MCF 10A (cell line): ENCODE results near the gene DGCR8. TPM values are rescaled to one million over a fixed set of nuclear protein-coding genes. Genes with fewer than 3 reads are reported as not detected.

Experiments used
- Bru-seq: library from RNA; stranded (reverse); fragments of 400-500 nt; gene quantifications from one replicate; lab custom pipeline; 2021; lab: Mats Ljungman, UMichigan
- BruChase-seq, 2 experiments: library from RNA; stranded (reverse); fragments of 400-500 nt; gene quantifications; one replicate each; lab custom pipeline; 2021; lab: Mats Ljungman, UMichigan
- BruUV-seq: library from RNA; stranded (reverse); fragments of 400-500 nt; replicated peaks from 2 replicates; lab custom pipeline; 2021; lab: Mats Ljungman, UMichigan
- CTCF ChIA-PET: fragments of 300-600 bp; sonication (Branson Sonifier 250); formaldehyde crosslinking; extraction: SDS; loops from one replicate; lab custom pipeline; 2021; ENCODE audit warnings: antibody characterized with exemption, inconsistent platforms; lab: Yijun Ruan, JAX
- POLR2A ChIA-PET: fragments of 300-600, 350-650 bp; sonication (Branson Sonifier 250); formaldehyde crosslinking; extraction: SDS; loops from one replicate; lab custom pipeline; 2020; ENCODE audit warnings: antibody characterized with exemption, inconsistent platforms; lab: Yijun Ruan, JAX
- DNase-seq: peaks from one replicate; pipeline ENCODE4 v3.0.0-alpha.2; 2018; ENCODE audit not compliant: unreplicated experiment
- H3K27ac Mint-ChIP-seq: one replicate; pipeline ENCODE4 v1.8.0; 2022; ENCODE audit warnings: mild to moderate bottlenecking, low read depth, mixed read lengths; ENCODE audit not compliant: unreplicated experiment
- H3K27me3 Mint-ChIP-seq: one replicate; pipeline ENCODE4 v1.8.0; 2022; ENCODE audit warnings: mixed read lengths; ENCODE audit not compliant: insufficient read depth, unreplicated experiment
- H3K36me3 Mint-ChIP-seq: one replicate; pipeline ENCODE4 v1.8.0; 2022; ENCODE audit warnings: mild to moderate bottlenecking, moderate library complexity, mixed read lengths; ENCODE audit not compliant: insufficient read depth, unreplicated experiment
- H3K4me1 Mint-ChIP-seq: one replicate; pipeline ENCODE4 v1.8.0; 2022; ENCODE audit warnings: mixed read lengths; ENCODE audit not compliant: insufficient read depth, unreplicated experiment
- H3K4me3 Mint-ChIP-seq: one replicate; pipeline ENCODE4 v1.8.0; 2022; ENCODE audit warnings: mild to moderate bottlenecking, moderate library complexity, mixed read lengths; ENCODE audit not compliant: unreplicated experiment
- H3K9me3 Mint-ChIP-seq: one replicate; pipeline ENCODE4 v1.8.0; 2022; ENCODE audit warnings: mixed read lengths; ENCODE audit not compliant: unreplicated experiment
- CTCF ChIP-seq: fragments of 200-600 bp; IDR thresholded peaks from one replicate; pipeline ENCODE4 v1.8.0; 2022; ENCODE audit warnings: antibody characterized with exemption, mild to moderate bottlenecking; ENCODE audit not compliant: unreplicated experiment
- intact Hi-C: fragments of 100-400 bp; cut with micrococcal nuclease; formaldehyde crosslinking; loops from 2 replicates; pipeline ENCODE4 v1.14.1; 2022
- long read RNA-seq: library from polyadenylated mRNA; stranded (forward); transcript quantifications from one replicate; pipeline ENCODE4 v2.0.0, GENCODE V29; 2022
- total RNA-seq: library from RNA; stranded (reverse); gene quantifications from 2 replicates; pipeline ENCODE4 v1.2.3, GENCODE V29; 2022

Gene DGCR8
- 40.8 and 49.1 TPM in 2 replicates for total RNA-seq
- Bru-seq, nascent RNA = percentile 75 among the genes with signal in this experiment
- percentile 82 among the genes with signal in this experiment for BruChase-seq, experiment 1, labeled RNA remaining after a 6-hour chase
- percentile 83 among the genes with signal in this experiment for BruChase-seq, experiment 2, labeled RNA remaining after a 2-hour chase
- long read RNA-seq, full-length matches to known transcripts = 15 of 25 reads
- long read RNA-seq, partial matches to known transcripts = 4 of 25 reads
- long read RNA-seq, other reads (novel, unspliced or antisense) = 6 of 25 reads

GRCh38 chr22:20079745-20080444, at the start of gene DGCR8:
DGCR8 (plus strand) TSS chr22:20080241; CDS start chr22:20085964, 5,723 bp downstream.
- H3K9me3 Mint-ChIP-seq = no peaks in the 10 kb centered on the region
- peak within 1 kb of the TSS; percentile 79 for H3K27ac Mint-ChIP-seq
- no TSS peak for BruUV-seq
- intact Hi-C loops = no loop called here
- peak within 1 kb of the TSS; percentile 92 for H3K4me3 Mint-ChIP-seq
- POLR2A ChIA-PET = interaction anchor here (0.6 to 1.6 kb wide), 11 partner anchors 10 to 648 kb away, joined by 3 to 8 read pairs (median 5); partner anchors contain the start of genes MRPL40, TANGO2 and TRMT2A
- CTCF ChIA-PET = no interaction called here
- peaks cover 29% of the 10 kb centered on the region for H3K4me1 Mint-ChIP-seq
- H3K36me3 Mint-ChIP-seq = peaks cover 23% of the 10 kb centered on the region
- peak; percentile 94 for DNase-seq
- no peak for TF ChIP-seq CTCF
- H3K27me3 Mint-ChIP-seq = no peaks in the 10 kb centered on the region

GRCh38 chr22:20031732-20032406, 48.2 kb upstream of the DGCR8 start:
- DNase-seq = peak; percentile 65
- no peaks in the 10 kb centered on the region for H3K4me1 Mint-ChIP-seq
- ChIA-PET CTCF (interaction anchor here (0.6 kb wide), 1 partner anchor 18 kb away, joined by 4 read pairs; no protein-coding TSS in a partner anchor), POLR2A (interaction anchor here (0.7 to 1.0 kb wide), 2 partner anchors 11 to 36 kb away, joined by 3 to 5 read pairs; partner anchors contain the start of gene TANGO2)
- no TSS peak for BruUV-seq
- H3K9me3 Mint-ChIP-seq = no peaks in the 10 kb centered on the region
- no peak overlapping the region for H3K4me3 Mint-ChIP-seq
- H3K27me3 Mint-ChIP-seq = no peaks in the 10 kb centered on the region
- H3K27ac Mint-ChIP-seq = no peak overlapping the region
- intact Hi-C loops = no loop called here
- TF ChIP-seq CTCF = no peak
- H3K36me3 Mint-ChIP-seq = peaks cover 19% of the 10 kb centered on the region

GRCh38 chr22:20032407-20032991, 47.5 kb upstream of the DGCR8 start:
- Mint-ChIP-seq H3K27me3 (no peaks in the 10 kb centered on the region), H3K9me3 (no peaks in the 10 kb centered on the region), H3K4me1 (no peaks in the 10 kb centered on the region), H3K36me3 (peaks cover 24% of the 10 kb centered on the region), H3K4me3 (no peak overlapping the region), H3K27ac (no peak overlapping the region)
- BruUV-seq = no TSS peak
- DNase-seq = no peak
- CTCF ChIA-PET = interaction anchor here (0.6 kb wide), 1 partner anchor 36 kb away, joined by 3 read pairs; no protein-coding TSS in a partner anchor
- POLR2A ChIA-PET = interaction anchor here (1.1 kb wide), 1 partner anchor 19 kb away, joined by 3 read pairs; no protein-coding TSS in a partner anchor
- no peak for TF ChIP-seq CTCF
- intact Hi-C loops = no loop called here
